GM12878 (cell line): Measurements from ENCODE around the gene P2RX1. TPM values are rescaled to one million over a fixed set of nuclear protein-coding genes. Genes with fewer than 3 reads are reported as not detected.

Source experiments
- ATAC-seq: fragments of 200-7000 bp; cut with Tn5 transposase; 3 replicates; pipeline ENCODE4 v1.9.1; 2020; ENCODE audit warnings: mild to moderate bottlenecking, moderate library complexity
- BruUV-seq: library from RNA; stranded (reverse); fragments of 400-500 nt; replicated peaks from 2 replicates; lab custom pipeline; 2021; lab: Mats Ljungman, UMichigan
- CTCF ChIA-PET: fragments of 300-600 bp; sonication (Branson Sonifier 250); formaldehyde crosslinking; extraction: SDS; loops from one replicate; lab custom pipeline; 2021; ENCODE audit warnings: inconsistent platforms; lab: Yijun Ruan, JAX
- POLR2A ChIA-PET: fragments of 350-600 bp; formaldehyde crosslinking; extraction: SDS; loops from one replicate; lab custom pipeline; 2021; ENCODE audit warnings: inconsistent platforms; lab: Charles Lee
- RAD21 ChIA-PET: fragments of 300-600 bp; sonication (Branson Sonifier 250); formaldehyde crosslinking; loops from one replicate; lab custom pipeline; 2023; ENCODE audit warnings: antibody characterized with exemption; ENCODE audit not compliant: unreplicated experiment; lab: Charles Lee
- SMC1A ChIA-PET: fragments of 300-600 bp; sonication (Branson Sonifier 250); formaldehyde crosslinking; loops from one replicate; lab custom pipeline; 2023; ENCODE audit not compliant: unreplicated experiment, uncharacterized antibody; lab: Charles Lee
- DNase-seq: peaks from one replicate; pipeline ENCODE4 v3.0.0-alpha.2; 2011; ENCODE audit warnings: low read depth, low spot score
- FAIRE-seq: peaks from 3 replicates; lab custom pipeline; 2011; peaks lifted over from hg19 to GRCh38; lab: Jason Lieb, UNC
- H2AFZ ChIP-seq: 2 replicates; pipeline ENCODE4 v1.6.0; 2011; ENCODE audit warnings: low read depth, low read length, control low read depth; ENCODE audit not compliant: control insufficient read depth
- H3K27ac ChIP-seq: 2 replicates; pipeline ENCODE4 v1.5.1; 2011; ENCODE audit warnings: control low read depth; ENCODE audit not compliant: control insufficient read depth, insufficient read depth
- H3K27me3 ChIP-seq, 2 experiments: replicated peaks in 1 of 2; 2 replicates each; pipeline versions ENCODE4 v1.6.0 to v1.6.1; 2011; ENCODE audit warnings: low read length in 1 of 2; ENCODE audit not compliant: control insufficient read depth in 2 of 2, insufficient read depth in 2 of 2
- H3K36me3 ChIP-seq, 2 experiments: 2 replicates each; pipeline ENCODE4 v1.5.1; 2011; ENCODE audit warnings: low read length in 1 of 2; ENCODE audit not compliant: control insufficient read depth in 2 of 2, insufficient read depth in 2 of 2
- H3K4me1 ChIP-seq: 2 replicates; pipeline ENCODE4 v1.6.1; 2011; ENCODE audit warnings: mild to moderate bottlenecking, low read length, moderate library complexity, mixed read lengths; ENCODE audit not compliant: control insufficient read depth, insufficient read depth
- H3K4me2 ChIP-seq: 2 replicates; pipeline ENCODE4 v1.6.0; 2011; ENCODE audit warnings: control low read depth; ENCODE audit not compliant: control insufficient read depth, insufficient read depth
- H3K4me3 ChIP-seq: fragments of 200-600 bp; sonication (generic); 2 replicates; pipeline ENCODE4 v1.5.1; 2016
- H3K79me2 ChIP-seq: 2 replicates; pipeline ENCODE4 v1.6.0; 2011; ENCODE audit warnings: low read length; ENCODE audit not compliant: control insufficient read depth, insufficient read depth
- H3K9ac ChIP-seq: 2 replicates; pipeline ENCODE4 v1.8.0; 2011; ENCODE audit warnings: low read length, control low read depth, mixed read lengths; ENCODE audit not compliant: control insufficient read depth, insufficient read depth
- H3K9me3 ChIP-seq: replicated peaks from 3 replicates; pipeline ENCODE4 v1.5.1; 2011; ENCODE audit warnings: mild to moderate bottlenecking, low read length; ENCODE audit not compliant: control insufficient read depth, insufficient read depth
- H4K20me1 ChIP-seq: 2 replicates; pipeline ENCODE4 v1.6.0; 2011; ENCODE audit not compliant: control insufficient read depth, insufficient read depth
- BACH1 ChIP-seq: fragments of 450-650 bp; IDR thresholded peaks from 2 replicates; pipeline ENCODE4 v1.6.1; 2017; ENCODE audit warnings: mild to moderate bottlenecking, borderline replicate concordance
- CBFB ChIP-seq: IDR thresholded peaks from 2 replicates; pipeline ENCODE4 v1.6.1; 2016; ENCODE audit warnings: antibody characterized with exemption, low read depth
- CREB1 ChIP-seq: IDR thresholded peaks from 2 replicates; pipeline ENCODE4 v1.6.1; 2012; ENCODE audit warnings: low read depth, mild to moderate bottlenecking, inconsistent platforms
- CREM ChIP-seq: IDR thresholded peaks from 2 replicates; pipeline ENCODE4 v1.6.1; 2014; ENCODE audit warnings: antibody characterized with exemption, low read depth
- CTCF ChIP-seq, 3 experiments: IDR thresholded peaks in 2 of 3; conservative IDR thresholded peaks in 1 of 3; 2 replicates each; pipeline ENCODE4 v1.5.1; 2011; ENCODE audit warnings: low read depth in 3 of 3, low read length in 3 of 3, mild to moderate bottlenecking in 3 of 3, control low read depth in 2 of 3, moderate library complexity in 2 of 3, inconsistent platforms in 1 of 3, mixed read lengths in 1 of 3; ENCODE audit not compliant: control insufficient read depth in 2 of 3, insufficient read depth in 1 of 3; ENCODE audit errors: extremely low read depth in 1 of 3
- ETV6 ChIP-seq, 2 experiments: fragments of 450-650 bp in 1 of 2; IDR thresholded peaks in 1 of 2; conservative IDR thresholded peaks in 1 of 2; 2 replicates each; pipeline ENCODE4 v1.6.1; 2014; ENCODE audit warnings: antibody characterized with exemption in 1 of 2, borderline replicate concordance in 1 of 2, low read depth in 1 of 2, mild to moderate bottlenecking in 1 of 2, moderate library complexity in 1 of 2
- EZH2 ChIP-seq: IDR thresholded peaks from 2 replicates; pipeline ENCODE4 v1.6.1; 2012; ENCODE audit warnings: low read depth, mild to moderate bottlenecking, control low read depth, inconsistent platforms, low read length, borderline replicate concordance; ENCODE audit not compliant: control insufficient read depth
- IKZF1 ChIP-seq: fragments of 450-650 bp; conservative IDR thresholded peaks from 2 replicates; pipeline ENCODE4 v1.6.1; 2017; ENCODE audit warnings: antibody characterized with exemption, mild to moderate bottlenecking
- KLF5 ChIP-seq: fragments of 450-650 bp; IDR thresholded peaks from 2 replicates; pipeline ENCODE4 v1.6.1; 2014; ENCODE audit warnings: mild to moderate bottlenecking; ENCODE audit not compliant: partially characterized antibody
- MLLT1 ChIP-seq: fragments of 450-650 bp; IDR thresholded peaks from 2 replicates; pipeline ENCODE4 v1.6.1; 2016; ENCODE audit warnings: mild to moderate bottlenecking
- MTA2 ChIP-seq: fragments of 450-650 bp; IDR thresholded peaks from 2 replicates; pipeline ENCODE4 v1.6.1; 2016; ENCODE audit warnings: low read depth, mild to moderate bottlenecking, moderate library complexity
- NFYB ChIP-seq: IDR thresholded peaks from 2 replicates; pipeline ENCODE4 v1.6.1; 2011; ENCODE audit warnings: low read depth, mild to moderate bottlenecking, low read length, improper control_type of control experiment, moderate library complexity; ENCODE audit not compliant: insufficient read depth
- NKRF ChIP-seq: fragments of 450-650 bp; conservative IDR thresholded peaks from 2 replicates; pipeline ENCODE4 v1.6.1; 2017; ENCODE audit warnings: mild to moderate bottlenecking, moderate library complexity
- POLR2A ChIP-seq: IDR thresholded peaks from 2 replicates; pipeline ENCODE4 v1.6.1; 2011; ENCODE audit warnings: low read depth, mild to moderate bottlenecking, low read length
- RCOR1 ChIP-seq: conservative IDR thresholded peaks from 2 replicates; pipeline ENCODE4 v1.6.1; 2012; ENCODE audit warnings: low read depth, low read length, improper control_type of control experiment
- SMAD5 ChIP-seq: IDR thresholded peaks from 2 replicates; pipeline ENCODE4 v1.6.1; 2016; ENCODE audit warnings: antibody characterized with exemption, low read depth
- SP1 ChIP-seq: IDR thresholded peaks from one replicate; pipeline ENCODE4 v1.6.1; 2011; ENCODE audit warnings: low read depth, low read length
- SPI1 ChIP-seq: IDR thresholded peaks from 2 replicates; pipeline ENCODE4 v1.6.1; 2011; ENCODE audit warnings: low read depth, mild to moderate bottlenecking, low read length, moderate library complexity, borderline replicate concordance; ENCODE audit not compliant: insufficient read depth
- ZNF622 ChIP-seq: fragments of 450-650 bp; IDR thresholded peaks from 2 replicates; pipeline ENCODE4 v1.6.1; 2017; ENCODE audit warnings: mild to moderate bottlenecking, inconsistent platforms
- WGBS: methylation state at CpG from one replicate; pipeline ENCODE4 v1.1.6; 2016; ENCODE audit warnings: low lambda C conversion rate; ENCODE audit not compliant: insufficient replicate concordance, insufficient coverage; ENCODE audit errors: missing lambda C conversion rate; 5-methylcytosine and 5-hydroxymethylcytosine counted together
- in situ Hi-C: fragments of 300-500 bp; cut with MboI; formaldehyde crosslinking; loops from 9 replicates; pipeline ENCODE4 v1.14.3; 2018; ENCODE audit warnings: mixed read lengths
- intact Hi-C: fragments of 100-400 bp; cut with micrococcal nuclease; formaldehyde crosslinking; loops from one replicate; pipeline ENCODE4 v1.14.2; 2022; ENCODE audit not compliant: unreplicated experiment
- polyA plus RNA-seq, 11 experiments: library from polyadenylated mRNA; depleted of rRNA in 4 of 11; unstranded in 6 of 11; stranded (reverse) in 5 of 11; fragments of >200 nt; fragmentation: Nextera tagmentation in 4 of 11; fragmentation: Illumina TruSeq in 1 of 11; extraction: Ambion mirVana in 4 of 11; extraction: Trizol in 1 of 11; gene quantifications; 1 replicate in 1 of 11; 2 replicates in 10 of 11; pipeline versions ENCODE4 v1.2.1 to v1.2.3, GENCODE V29; 2011 to 2016; ENCODE audit warnings: inconsistent platforms in 2 of 11, missing spikeins in 2 of 11, low read depth in 1 of 11
- total RNA-seq, 4 experiments: library from RNA; depleted of rRNA in 3 of 4; stranded (reverse); fragments of >200 nt in 3 of 4; fragmentation: Illumina TruSeq in 1 of 4; extraction: Trizol in 1 of 4; gene quantifications; 2 replicates each; pipeline versions ENCODE4 v1.2.1 to v1.2.3, GENCODE V29; 2013 to 2021

Gene P2RX1
- total and polyA plus RNA-seq, 10 of the 15 experiments (the other 5 are each of a cell fraction or from before 2014, with no cell fraction given) = 0.12 to 6.2 (median 3.4) TPM

GRCh38 chr17:3893003-3893719 is 23.1 kb downstream of the P2RX1 start, which contains the start of gene CAMKK1:
Gene CAMKK1, minus strand, starts transcription at chr17:3893053. Its CDS starts 7,366 bp downstream, at chr17:3885687.
- ChIA-PET POLR2A (interaction anchor here (0.8 to 1.7 kb wide), 4 partner anchors 18 to 72 kb away, joined by 3 to 6 read pairs (median 3); partner anchors contain the start of genes NCBP3 and P2RX1), CTCF (interaction anchor here (1.4 to 2.0 kb wide), 4 partner anchors 12 to 211 kb away, joined by 3 to 15 read pairs (median 6); partner anchors contain the start of gene NCBP3), RAD21 (interaction anchor here (0.7 to 1.4 kb wide), 5 partner anchors 18 to 181 kb away, joined by 3 to 6 read pairs (median 4); no protein-coding TSS in a partner anchor), SMC1A (no interaction called here)
- Histone ChIP-seq H3K9me3 (no peaks in the 10 kb centered on the region), H3K9ac (peak within 1 kb of the TSS; percentile 41; the same call in 1 of the 2 replicates), H2AFZ (peak within 1 kb of the TSS; percentile 87), H3K36me3 (no peaks in the 10 kb centered on the region), H3K4me3 (peak within 1 kb of the TSS; percentile 74; the same call in 1 of the 2 replicates), H3K4me1 (peaks cover 3% of the 10 kb centered on the region), H4K20me1 (no peaks in the 10 kb centered on the region), H3K27me3 (peaks cover 0 to 2% of the 10 kb centered on the region in 2 experiments; a peak in 1 of 4 replicates), H3K79me2 (no peaks in the 10 kb centered on the region), H3K27ac (peak within 1 kb of the TSS; percentile 55; the same call in 1 of the 2 replicates), H3K4me2 (peak within 1 kb of the TSS; percentile 91)
- 14% methylated on average over 31 of the region's 75 CpGs for WGBS
- in situ Hi-C loops (no loop called here), intact Hi-C loops (no loop called here)
- no TSS peak for BruUV-seq
- no peak for DNase-seq
- peak; percentile 61 for FAIRE-seq
- ATAC-seq = peak; percentile 97
- TF ChIP-seq MLLT1 (peak; percentile 54; the same call in 1 of the 2 replicates), RCOR1 (no peak), ZNF622 (no peak), NFYB (peak; percentile 91), KLF5 (no peak), IKZF1 (peak; percentile 54), CREM (no peak), CREB1 (no peak), CBFB (no peak), EZH2 (no peak), MTA2 (no peak; the same call in 1 of the 2 replicates), BACH1 (no peak), CTCF (IDR thresholded peaks at IDR 0.05 in 2 of 3, conservative IDR thresholded peaks at IDR 0.05 in 1 of 3; ENCODE audit: control insufficient read depth in 2 of 3, extremely low read depth in 1 of 3, insufficient read depth in 1 of 3, low read depth in 3 of 3, low read length in 3 of 3) (no peak), NKRF (no peak), SP1 (peak; percentile 87), ETV6 (conservative IDR thresholded peaks at IDR 0.05 in 1 of 2, IDR thresholded peaks at IDR 0.05 in 1 of 2; ENCODE audit: borderline replicate concordance in 1 of 2, low read depth in 1 of 2) (no peak), POLR2A (peak; percentile 51), SPI1 (peak; percentile 19; the same call in 1 of the 2 replicates), SMAD5 (no peak)
